HEK293T (cell line): ENCODE results near the gene COL9A3.

Experiments used
- ARNT ChIP-seq: fragments of 450-650 bp; IDR thresholded peaks from 2 replicates; pipeline ENCODE4 v1.6.1; 2017; ENCODE audit warnings: mild to moderate bottlenecking
- BHLHE40 ChIP-seq: fragments of 450-650 bp; IDR thresholded peaks from 2 replicates; pipeline ENCODE4 v1.6.1; 2016; ENCODE audit warnings: mild to moderate bottlenecking, moderate library complexity, borderline replicate concordance
- ELF4 ChIP-seq: fragments of 450-650 bp; IDR thresholded peaks from 2 replicates; pipeline ENCODE4 v1.6.1; 2017; ENCODE audit warnings: antibody characterized with exemption
- FOXA1 ChIP-seq: fragments of 450-650 bp; IDR thresholded peaks from 2 replicates; pipeline ENCODE4 v1.6.1; 2016; ENCODE audit warnings: mild to moderate bottlenecking
- FOXK2 ChIP-seq: fragments of 450-650 bp; IDR thresholded peaks from 2 replicates; pipeline ENCODE4 v1.6.1; 2016; ENCODE audit warnings: mild to moderate bottlenecking
- FOXM1 ChIP-seq: fragments of 450-650 bp; IDR thresholded peaks from 2 replicates; pipeline ENCODE4 v1.6.1; 2017; ENCODE audit warnings: mild to moderate bottlenecking, borderline replicate concordance
- HDGF ChIP-seq: fragments of 450-650 bp; IDR thresholded peaks from 2 replicates; pipeline ENCODE4 v1.6.1; 2017; ENCODE audit warnings: antibody characterized with exemption, borderline replicate concordance
- L3MBTL2 ChIP-seq: fragments of 450-650 bp; conservative IDR thresholded peaks from 2 replicates; pipeline ENCODE4 v1.6.1; 2016; ENCODE audit warnings: mild to moderate bottlenecking
- NFRKB ChIP-seq: fragments of 450-650 bp; IDR thresholded peaks from 2 replicates; pipeline ENCODE4 v1.6.1; 2016; ENCODE audit warnings: mild to moderate bottlenecking, moderate library complexity
- PKNOX1 ChIP-seq: fragments of 450-650 bp; IDR thresholded peaks from 2 replicates; pipeline ENCODE4 v1.6.1; 2016
- SP1 ChIP-seq: fragments of 450-650 bp; IDR thresholded peaks from 2 replicates; pipeline ENCODE4 v1.6.1; 2017
- SUZ12 ChIP-seq: fragments of 450-650 bp; IDR thresholded peaks from 2 replicates; pipeline ENCODE4 v1.6.1; 2016; ENCODE audit warnings: mild to moderate bottlenecking
- TARDBP ChIP-seq: fragments of 450-650 bp; IDR thresholded peaks from 2 replicates; pipeline ENCODE4 v1.6.1; 2016
- ZNF384 ChIP-seq: fragments of 450-650 bp; IDR thresholded peaks from 2 replicates; pipeline ENCODE4 v1.6.1; 2016

DNA sequence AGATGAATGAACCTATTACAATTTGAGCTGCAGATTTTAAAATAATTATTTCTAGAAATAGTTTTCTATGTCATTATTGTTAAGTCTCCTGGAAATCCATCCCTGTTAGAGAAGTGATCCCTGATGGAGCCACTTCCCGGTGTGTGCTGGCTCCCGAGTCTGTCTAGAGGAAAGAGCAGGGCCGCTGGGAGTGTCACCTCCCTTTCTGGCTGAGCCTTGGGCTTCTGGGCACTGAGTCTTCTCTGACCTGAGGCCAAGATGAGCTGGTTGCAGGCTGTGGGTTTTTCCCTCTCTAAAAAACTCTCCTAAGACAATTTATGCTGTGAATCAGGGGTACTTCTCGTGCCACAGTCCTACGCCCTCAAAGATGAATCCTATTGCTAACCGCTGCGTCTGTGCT is 73.6 kb downstream of the COL9A3 start:
- TF ChIP-seq TARDBP (no peak), NFRKB (no peak), BHLHE40 (no peak), HDGF (no peak), PKNOX1 (no peak), L3MBTL2 (no peak), SP1 (no peak), ELF4 (no peak), FOXA1 (no peak), FOXM1 (no peak), ZNF384 (no peak), FOXK2 (no peak), SUZ12 (no peak), ARNT (no peak)
